Fibroblast of lung (primary cell): ENCODE measurements around the gene PDZD2. TPM values are rescaled to one million over a fixed set of nuclear protein-coding genes. Genes with fewer than 3 reads are reported as not detected.

Experiments
- DNase-seq, 2 donors: peaks; one replicate each; pipeline versions ENCODE4 v3.0.0 to v3.0.0-alpha.2; 2010; ENCODE audit warnings: low read depth in 2 of 2
- H2AFZ ChIP-seq: 2 replicates; pipeline ENCODE4 v1.5.1; 2012; ENCODE audit warnings: low read length, control low read depth, inconsistent platforms
- H3K27ac ChIP-seq: 2 replicates; pipeline ENCODE4 v1.5.1; 2011; ENCODE audit warnings: low read length, control low read depth; ENCODE audit not compliant: insufficient read depth
- H3K27me3 ChIP-seq: 2 replicates; pipeline ENCODE4 v1.5.1; 2011; ENCODE audit warnings: mild to moderate bottlenecking, low read length; ENCODE audit not compliant: control insufficient read depth, insufficient read depth
- H3K36me3 ChIP-seq: 2 replicates; pipeline ENCODE4 v1.5.1; 2011; ENCODE audit warnings: low read length; ENCODE audit not compliant: control insufficient read depth, insufficient read depth
- H3K4me1 ChIP-seq: 2 replicates; pipeline ENCODE4 v1.5.1; 2011; ENCODE audit warnings: low read length; ENCODE audit not compliant: control insufficient read depth, insufficient read depth; ENCODE audit errors: extremely low read depth
- H3K4me2 ChIP-seq: 2 replicates; pipeline ENCODE4 v1.5.1; 2011; ENCODE audit warnings: low read length, control low read depth; ENCODE audit not compliant: insufficient read depth; ENCODE audit errors: extremely low read depth
- H3K4me3 ChIP-seq, 4 experiments: fragments of 200-600 bp in 1 of 4; sonication (generic) in 1 of 4; replicated peaks in 1 of 4; 2 replicates each; pipeline ENCODE4 v1.5.1; 2011 to 2016; ENCODE audit warnings: low read length in 4 of 4, low read depth in 3 of 4, mild to moderate bottlenecking in 3 of 4, control low read depth in 2 of 4, inconsistent platforms in 1 of 4, mixed read lengths in 1 of 4; ENCODE audit not compliant: insufficient read depth in 1 of 4; ENCODE audit errors: control extremely low read depth in 1 of 4
- H3K79me2 ChIP-seq: 2 replicates; pipeline ENCODE4 v1.5.1; 2012; ENCODE audit warnings: mild to moderate bottlenecking, low read length, inconsistent platforms; ENCODE audit not compliant: control insufficient read depth, insufficient read depth
- H3K9ac ChIP-seq: 2 replicates; pipeline ENCODE4 v1.5.1; 2011; ENCODE audit warnings: mild to moderate bottlenecking, low read length, control low read depth; ENCODE audit not compliant: insufficient read depth
- H3K9me3 ChIP-seq: 2 replicates; pipeline ENCODE4 v1.5.1; 2012; ENCODE audit warnings: low read depth, low read length; ENCODE audit not compliant: control insufficient read depth, insufficient read depth
- H4K20me1 ChIP-seq: 2 replicates; pipeline ENCODE4 v1.5.1; 2011; ENCODE audit warnings: low read length; ENCODE audit not compliant: control insufficient read depth, insufficient read depth; ENCODE audit errors: extremely low read depth
- CTCF ChIP-seq, 2 donors: IDR thresholded peaks in 1 of 2; conservative IDR thresholded peaks in 1 of 2; 1 replicate in 1 of 2; 2 replicates in 1 of 2; pipeline ENCODE4 v1.5.1; 2011 to 2012; ENCODE audit warnings: low read length in 2 of 2, control low read depth in 1 of 2, inconsistent platforms in 1 of 2, low read depth in 1 of 2, mild to moderate bottlenecking in 1 of 2
- EZH2 ChIP-seq: IDR thresholded peaks from 2 replicates; pipeline ENCODE4 v1.5.1; 2012; ENCODE audit warnings: low read length, control low read depth, mild to moderate bottlenecking; ENCODE audit errors: missing control alignments
- polyA plus RNA-seq, 2 donors: library from polyadenylated mRNA; depleted of rRNA in 1 of 2; stranded (reverse) in 1 of 2; unstranded in 1 of 2; fragments of >200 nt; gene quantifications; 2 replicates each; pipeline ENCODE4 v1.2.1, GENCODE V29; 2011 to 2012; ENCODE audit warnings: missing spikeins in 1 of 2
- total RNA-seq: library from RNA; depleted of rRNA; stranded (reverse); fragments of >200 nt; gene quantifications from 2 replicates; pipeline ENCODE4 v1.2.1, GENCODE V29; 2014

PDZD2 gene
- total and polyA plus RNA-seq, 2 donors (not counting 1 experiment from before 2014, with no cell fraction given): 0.33 to 0.40 TPM

- H3K4me1 ChIP-seq: no peaks in the 10 kb centered on the region
- H3K36me3 ChIP-seq: no peaks in the 10 kb centered on the region
- no peak overlapping the region for H3K4me2 ChIP-seq
- H3K4me3 ChIP-seq: no peak overlapping the region
- H3K9ac ChIP-seq: no peak overlapping the region
- H2AFZ ChIP-seq: no peak overlapping the region
- peak in 1 of 2 donors; percentile 3 for DNase-seq
- no peak overlapping the region for H3K27ac ChIP-seq
- TF ChIP-seq EZH2: no peak
- no peak for TF ChIP-seq CTCF (conservative IDR thresholded peaks at IDR 0.05 in 1 of 2, IDR thresholded peaks at IDR 0.05 in 1 of 2; ENCODE audit: low read depth in 1 of 2, low read length in 2 of 2)
- H3K27me3 ChIP-seq: peaks cover 2% of the 10 kb centered on the region
- H3K79me2 ChIP-seq: no peaks in the 10 kb centered on the region
- no peaks in the 10 kb centered on the region for H4K20me1 ChIP-seq
- H3K9me3 ChIP-seq: no peaks in the 10 kb centered on the region
Measured at GRCh38 chr5:31781772-31782171, 142.8 kb downstream of the PDZD2 start.

GRCh38 chr5:31783086-31783645 lies 144.2 kb downstream of the PDZD2 start:
- H3K9me3 ChIP-seq: no peaks in the 10 kb centered on the region
- no peak for TF ChIP-seq EZH2
- no peak for TF ChIP-seq CTCF (conservative IDR thresholded peaks at IDR 0.05 in 1 of 2, IDR thresholded peaks at IDR 0.05 in 1 of 2; ENCODE audit: low read depth in 1 of 2, low read length in 2 of 2)
- no peaks in the 10 kb centered on the region for H3K36me3 ChIP-seq
- H3K27ac ChIP-seq: no peak overlapping the region
- no peaks in the 10 kb centered on the region for H3K4me1 ChIP-seq
- no peak overlapping the region for H3K9ac ChIP-seq
- H3K4me2 ChIP-seq: no peak overlapping the region
- no peak for DNase-seq
- H2AFZ ChIP-seq: no peak overlapping the region
- H3K79me2 ChIP-seq: no peaks in the 10 kb centered on the region
- H4K20me1 ChIP-seq: no peaks in the 10 kb centered on the region
- H3K4me3 ChIP-seq: no peak overlapping the region
- peaks cover 2% of the 10 kb centered on the region for H3K27me3 ChIP-seq

GRCh38 chr5:31783731-31784130 lies 144.8 kb downstream of the PDZD2 start:
- no peaks in the 10 kb centered on the region for H3K4me1 ChIP-seq
- TF ChIP-seq CTCF (conservative IDR thresholded peaks at IDR 0.05 in 1 of 2, IDR thresholded peaks at IDR 0.05 in 1 of 2; ENCODE audit: low read depth in 1 of 2, low read length in 2 of 2): no peak
- no peak for TF ChIP-seq EZH2
- H3K27ac ChIP-seq: no peak overlapping the region
- no peak overlapping the region for H3K9ac ChIP-seq
- peaks cover 2% of the 10 kb centered on the region for H3K27me3 ChIP-seq
- no peak overlapping the region for H2AFZ ChIP-seq
- H3K9me3 ChIP-seq: no peaks in the 10 kb centered on the region
- no peaks in the 10 kb centered on the region for H3K36me3 ChIP-seq
- no peak for DNase-seq
- H4K20me1 ChIP-seq: no peaks in the 10 kb centered on the region
- no peak overlapping the region for H3K4me3 ChIP-seq
- H3K79me2 ChIP-seq: no peaks in the 10 kb centered on the region
- no peak overlapping the region for H3K4me2 ChIP-seq
